LNCaP clone FGC (cell line): ENCODE measurements around the gene CD52.

Source experiments
- DNase-seq: peaks from one replicate; pipeline ENCODE4 v3.0.0-alpha.2; 2011; ENCODE audit warnings: low read depth
- H3K4me3 ChIP-seq: 2 replicates; pipeline ENCODE4 v1.5.1; 2011; ENCODE audit warnings: mild to moderate bottlenecking, low read depth, low read length, control low read depth
- CTCF ChIP-seq: IDR thresholded peaks from 2 replicates; pipeline ENCODE4 v1.5.1; 2012; ENCODE audit warnings: mild to moderate bottlenecking; ENCODE audit not compliant: control insufficient read depth, insufficient read depth; ENCODE audit errors: extremely low read depth

The CD52 gene

GRCh38 chr1:26281091-26281958, 36.4 kb upstream of the CD52 start:
- no peak overlapping the region for H3K4me3 ChIP-seq
- no peak for TF ChIP-seq CTCF
- DNase-seq = no peak

- no peak overlapping the region for H3K4me3 ChIP-seq
- TF ChIP-seq CTCF = no peak
- no peak for DNase-seq
Observed at GRCh38 chr1:26281971-26282370, 35.8 kb upstream of the CD52 start.

GRCh38 chr1:26282401-26282918, 35.3 kb upstream of the CD52 start:
- TF ChIP-seq CTCF = no peak
- no peak for DNase-seq
- H3K4me3 ChIP-seq = no peak overlapping the region

GRCh38 chr1:26283279-26283853, 34.4 kb upstream of the CD52 start:
- TF ChIP-seq CTCF = no peak
- DNase-seq = no peak
- H3K4me3 ChIP-seq = no peak overlapping the region

- no peak overlapping the region for H3K4me3 ChIP-seq
- DNase-seq = no peak
- no peak for TF ChIP-seq CTCF
Observed at GRCh38 chr1:26283871-26284596, 33.7 kb upstream of the CD52 start.

GRCh38 chr1:26284597-26285347, 33.0 kb upstream of the CD52 start:
- DNase-seq = no peak
- TF ChIP-seq CTCF = peak; percentile 53
- no peak overlapping the region for H3K4me3 ChIP-seq
